Natural killer cell (primary cell): Measurements from ENCODE around the gene GNGT2. TPM values are rescaled to one million over a fixed set of nuclear protein-coding genes. Genes with fewer than 3 reads are reported as not detected.

Experiments used
- ATAC-seq, 3 donors: fragments of 150-1000 bp in 2 of 3; fragments of 200-7000 bp in 1 of 3; cut with Tn5 transposase; 1 replicate in 1 of 3; 2 replicates in 2 of 3; pipeline ENCODE4 v1.10.0; 2021; ENCODE audit warnings: mild to moderate bottlenecking in 2 of 3, moderate library complexity in 2 of 3
- DNase-seq, 2 donors: peaks; one replicate each; pipeline versions ENCODE4 v3.0.0 to v3.0.0-alpha.2; 2013 to 2021; ENCODE audit warnings: mixed read lengths in 1 of 2
- H3K27ac ChIP-seq: one replicate; pipeline ENCODE4 v1.5.1; 2013; ENCODE audit warnings: mild to moderate bottlenecking, low read length
- H3K27me3 ChIP-seq: one replicate; pipeline ENCODE4 v1.6.1; 2013; ENCODE audit warnings: low read length; ENCODE audit not compliant: control insufficient read depth, insufficient read depth
- H3K36me3 ChIP-seq: one replicate; pipeline ENCODE4 v1.6.1; 2013; ENCODE audit warnings: low read length; ENCODE audit not compliant: control insufficient read depth, insufficient read depth
- H3K4me1 ChIP-seq: one replicate; pipeline ENCODE4 v1.6.1; 2013; ENCODE audit warnings: low read length; ENCODE audit not compliant: control insufficient read depth, insufficient read depth
- H3K4me3 ChIP-seq: one replicate; pipeline ENCODE4 v1.5.1; 2013; ENCODE audit warnings: low read length
- H3K9me3 ChIP-seq: one replicate; pipeline ENCODE4 v1.6.1; 2013; ENCODE audit warnings: low read length; ENCODE audit not compliant: control insufficient read depth, insufficient read depth
- H3K27ac Mint-ChIP-seq, 2 donors: one replicate each; pipeline ENCODE4 v1.8.0; 2022; ENCODE audit warnings: mild to moderate bottlenecking in 2 of 2, mixed read lengths in 2 of 2, moderate library complexity in 1 of 2
- H3K27me3 Mint-ChIP-seq, 2 donors: one replicate each; pipeline ENCODE4 v1.8.0; 2022; ENCODE audit warnings: low read depth in 2 of 2, mixed read lengths in 2 of 2
- H3K36me3 Mint-ChIP-seq: one replicate; pipeline ENCODE4 v1.8.0; 2022; ENCODE audit warnings: mixed read lengths
- H3K4me1 Mint-ChIP-seq, 2 donors: one replicate each; pipeline ENCODE4 v1.8.0; 2022; ENCODE audit warnings: mixed read lengths in 2 of 2
- H3K4me3 Mint-ChIP-seq: one replicate; pipeline ENCODE4 v1.8.0; 2022; ENCODE audit warnings: mild to moderate bottlenecking, moderate library complexity, mixed read lengths
- H3K9me3 Mint-ChIP-seq, 2 donors: one replicate each; pipeline ENCODE4 v1.8.0; 2022; ENCODE audit warnings: mixed read lengths in 2 of 2
- CTCF ChIP-seq: fragments of 200-600 bp; IDR thresholded peaks from one replicate; pipeline ENCODE4 v1.8.0; 2022; ENCODE audit warnings: antibody characterized with exemption
- WGBS: methylation state at CpG from one replicate; pipeline ENCODE4 v1.1.7; 2013; ENCODE audit warnings: missing lambda C conversion rate; ENCODE audit not compliant: insufficient coverage; 5-methylcytosine and 5-hydroxymethylcytosine counted together
- intact Hi-C: fragments of 100-400 bp; cut with micrococcal nuclease; formaldehyde crosslinking; loops from one replicate; pipeline ENCODE4 v1.14.2; 2022
- total RNA-seq, 4 donors: library from RNA; stranded (reverse); fragments of 120-200 nt in 1 of 4; gene quantifications; one replicate each; pipeline versions ENCODE4 v1.2.3 to v1.2.4, GENCODE V29; 2013 to 2022

The GNGT2 gene
- total RNA-seq, 3 donors from 2014 or later (not counting 1 experiment from before 2014, with no cell fraction given) = 35.8 to 41.6 (median 39.4) TPM

GRCh38 chr17:49224997-49225337, 14.6 kb upstream of the GNGT2 start:
- ATAC-seq = peak in 1 of 3 donors; percentile 3
- no peaks in the 10 kb centered on the region for H3K27me3 Mint-ChIP-seq

GRCh38 chr17:49224198-49224996, 14.0 kb upstream of the GNGT2 start:
- no peaks in the 10 kb centered on the region for H3K9me3 Mint-ChIP-seq
- ATAC-seq (peak; percentile 41 to 68 (median 62)), DNase-seq (peak; percentile 68 to 76)
- WGBS = 2% methylated on average over 95 of the region's 95 CpGs
- H3K27me3 Mint-ChIP-seq = no peaks in the 10 kb centered on the region
- Histone ChIP-seq H3K27ac (peak overlapping the region; percentile 54), H3K4me3 (peak overlapping the region; percentile 32), H3K4me1 (peaks cover 80% of the 10 kb centered on the region), H3K9me3 (no peaks in the 10 kb centered on the region), H3K36me3 (peaks cover 25% of the 10 kb centered on the region), H3K27me3 (no peaks in the 10 kb centered on the region)
- peak overlapping the region; percentile 85 to 88 for H3K27ac Mint-ChIP-seq
- H3K4me1 Mint-ChIP-seq = peaks cover 31 to 75% of the 10 kb centered on the region in 2 donors
- peak overlapping the region; percentile 87 for H3K4me3 Mint-ChIP-seq
- intact Hi-C loops = loop anchor here (10.0 kb wide), 1 partner anchor 140 kb away; the partner anchor contains the start of gene ZNF652
- H3K36me3 Mint-ChIP-seq = no peaks in the 10 kb centered on the region
- TF ChIP-seq CTCF = no peak

More at GRCh38 chr17:49224997-49225337, 14.6 kb upstream of the GNGT2 start:
- no peak for TF ChIP-seq CTCF
- peaks cover 23% of the 10 kb centered on the region for H3K36me3 ChIP-seq
- H3K27me3 ChIP-seq = no peaks in the 10 kb centered on the region
- Mint-ChIP-seq H3K9me3 (no peaks in the 10 kb centered on the region), H3K27ac (peak overlapping the region; percentile 85 to 88), H3K4me1 (peaks cover 35 to 75% of the 10 kb centered on the region in 2 donors), H3K36me3 (no peaks in the 10 kb centered on the region), H3K4me3 (peak overlapping the region; percentile 87)
- WGBS = 24% methylated on average over 11 of the region's 11 CpGs
- H3K9me3 ChIP-seq = no peaks in the 10 kb centered on the region
- no peak for DNase-seq
- intact Hi-C loops = loop anchor here (10.0 kb wide), 1 partner anchor 140 kb away; the partner anchor contains the start of gene ZNF652
- H3K4me1 ChIP-seq = peaks cover 80% of the 10 kb centered on the region
- peak overlapping the region; percentile 54 for H3K27ac ChIP-seq
- H3K4me3 ChIP-seq = peak overlapping the region; percentile 32

- Histone ChIP-seq H3K9me3 (no peaks in the 10 kb centered on the region), H3K4me1 (peaks cover 86% of the 10 kb centered on the region), H3K27ac (no peak overlapping the region), H3K27me3 (no peaks in the 10 kb centered on the region), H3K36me3 (peaks cover 25% of the 10 kb centered on the region), H3K4me3 (peak overlapping the region; percentile 32)
- DNase-seq = peak; percentile 67 to 77
- peak overlapping the region; percentile 85 to 88 for H3K27ac Mint-ChIP-seq
- peak; percentile 93 for TF ChIP-seq CTCF
- no peaks in the 10 kb centered on the region for H3K9me3 Mint-ChIP-seq
- intact Hi-C loops = loop anchor here (10.0 kb wide), 1 partner anchor 141 kb away; the partner anchor contains the start of gene ZNF652
- H3K4me1 Mint-ChIP-seq = peaks cover 36 to 77% of the 10 kb centered on the region in 2 donors
- H3K27me3 Mint-ChIP-seq = no peaks in the 10 kb centered on the region
- H3K36me3 Mint-ChIP-seq = no peaks in the 10 kb centered on the region
- WGBS = 4% methylated on average over 27 of the region's 31 CpGs
- ATAC-seq = peak in 1 of 3 donors; percentile 19
- H3K4me3 Mint-ChIP-seq = peak overlapping the region; percentile 87
Measured at GRCh38 chr17:49223517-49224197, 13.3 kb upstream of the GNGT2 start.
